AG08396 (cell line): ENCODE measurements around the gene FRYL.
"Not testable (repeated sequence)": the region's sequence is repeated elsewhere in the genome, so short reads cannot be mapped to it uniquely, and the experiment has no call there.

Experiments used
- DNase-seq: peaks from one replicate; pipeline ENCODE4 v3.0.0; 2012; ENCODE audit warnings: low spot score, mixed read lengths

Gene FRYL

DNA sequence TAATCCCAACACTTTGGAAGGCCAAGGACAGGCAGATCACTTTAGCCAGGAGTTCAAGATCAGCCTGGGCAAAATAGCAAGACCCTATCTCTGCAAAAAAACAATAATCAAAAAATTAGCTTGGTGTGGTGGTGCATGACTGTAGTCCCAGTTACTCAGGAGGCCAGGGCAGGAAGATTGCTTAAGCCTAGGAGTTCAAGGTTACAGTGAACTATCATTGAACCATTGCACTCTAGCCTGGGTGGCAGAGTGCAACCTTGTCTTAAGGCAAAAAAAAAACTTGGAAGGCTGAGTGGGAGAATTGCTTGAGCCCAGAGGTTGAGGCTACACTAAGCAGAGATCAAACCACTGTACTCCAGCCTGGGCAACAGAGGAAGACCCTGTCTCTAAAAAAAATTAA is 5.2 kb upstream of the FRYL start:
- DNase-seq: no peak

DNA sequence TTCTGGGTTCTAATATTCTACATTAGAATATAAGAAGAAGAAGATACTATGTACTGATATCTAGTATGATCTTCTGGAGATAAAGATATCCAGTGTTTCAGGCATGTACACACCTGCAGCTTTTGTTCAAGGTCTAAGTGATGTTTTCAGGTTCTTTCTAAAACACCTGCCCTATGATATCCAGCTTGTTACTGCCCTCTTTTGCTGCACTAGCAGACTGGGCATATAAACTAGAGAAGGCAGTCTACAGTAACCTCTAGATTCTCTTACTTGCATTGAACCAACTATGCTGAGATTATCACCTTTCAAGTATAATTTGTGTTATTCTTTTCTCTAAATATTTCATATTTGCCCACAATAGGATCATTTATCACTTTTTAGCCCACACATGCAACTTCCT is 1.9 kb upstream of the FRYL start:
- no peak for DNase-seq

DNA sequence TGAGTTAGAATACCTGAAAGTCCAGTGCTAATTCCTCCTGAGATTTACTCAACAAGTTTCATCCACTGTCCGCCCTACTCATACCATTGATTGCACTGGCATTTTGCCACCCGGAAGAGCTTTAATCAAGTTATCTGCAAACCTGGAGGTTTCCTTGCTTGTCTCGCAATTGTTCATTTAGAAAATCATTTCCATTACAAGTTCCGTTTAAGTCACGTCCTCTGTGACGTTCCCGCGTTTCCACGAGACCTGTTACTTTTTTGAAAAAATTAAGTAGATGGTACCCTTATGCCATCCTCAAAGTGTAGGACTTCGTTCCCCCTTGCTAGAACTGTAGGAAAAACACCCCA is 761 bp upstream of the FRYL start:
- no peak for DNase-seq

DNA sequence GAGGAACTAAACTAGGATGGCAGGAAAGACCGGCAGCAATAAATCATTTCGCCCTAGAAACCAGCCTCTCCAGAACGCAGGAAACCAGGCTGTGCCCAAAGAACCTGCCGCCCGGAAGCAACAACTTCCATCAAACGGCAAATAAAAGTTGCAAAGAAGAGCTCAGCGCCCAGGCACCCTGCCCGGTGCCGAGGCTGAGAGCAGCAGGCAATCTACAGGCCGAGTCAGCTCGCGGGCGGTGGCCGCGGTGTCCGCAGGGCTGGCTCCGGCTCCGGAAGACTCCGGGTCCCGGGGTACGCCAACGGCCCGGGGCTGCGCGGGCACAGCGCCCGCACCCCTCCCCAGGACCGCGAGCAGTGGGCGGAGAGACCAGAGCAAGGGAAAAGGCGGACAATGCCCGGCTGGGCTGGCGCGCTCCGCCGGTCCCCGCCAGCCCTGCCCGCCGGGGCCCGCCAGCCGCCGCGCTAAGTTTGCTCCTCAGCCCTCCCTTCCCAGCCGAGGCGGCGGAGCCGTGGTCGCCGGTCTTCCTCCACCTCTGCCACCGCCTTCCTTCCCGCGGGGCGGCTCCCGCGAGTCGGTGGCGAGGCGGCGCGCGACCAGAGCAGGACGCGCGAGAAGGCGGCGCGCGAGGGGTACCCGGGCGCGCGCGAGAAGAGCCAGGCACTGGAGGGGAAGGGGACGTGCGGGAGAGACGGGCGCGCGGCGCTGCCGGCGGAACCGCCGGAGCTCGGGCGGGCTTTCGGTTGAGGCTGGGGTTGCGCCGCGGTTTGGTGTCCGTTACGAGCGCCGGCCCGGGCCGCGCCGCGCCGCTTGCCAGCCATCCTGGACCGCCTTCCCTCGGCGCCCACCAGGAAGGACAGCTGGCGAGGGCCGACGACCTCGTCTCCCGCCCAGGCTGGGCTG is 733 bp downstream of the FRYL start:
- DNase-seq: peak; percentile 68

DNA sequence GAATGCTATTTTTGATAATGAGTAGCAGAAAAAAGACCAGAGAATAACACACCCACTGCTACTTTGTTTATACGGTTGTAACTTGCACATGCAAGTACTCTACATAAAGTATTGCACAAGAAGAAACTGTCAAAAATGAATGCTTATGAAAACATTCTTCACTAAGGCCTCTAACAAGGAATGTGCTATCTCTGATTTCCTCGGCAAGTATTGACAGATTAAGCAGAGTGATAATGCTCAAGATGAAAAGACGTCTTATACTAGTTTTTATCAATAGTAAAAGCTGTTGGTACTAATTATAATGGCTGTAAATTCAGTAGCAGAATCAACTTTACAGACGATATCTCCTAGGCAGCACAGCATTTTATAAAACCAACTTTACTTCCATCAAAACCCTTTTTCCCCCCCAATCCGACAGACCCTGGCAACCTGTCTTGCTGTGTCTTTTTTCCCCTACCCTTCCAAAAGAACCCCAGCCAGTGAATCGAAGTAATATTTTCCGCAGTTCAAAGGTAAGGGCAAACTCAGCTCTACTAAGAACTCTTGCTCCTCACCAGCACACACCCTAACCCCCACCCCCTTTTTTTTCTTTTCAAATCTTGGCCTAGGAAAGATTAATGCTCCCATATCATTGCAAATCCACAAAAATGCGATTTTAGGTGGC is 1.5 kb downstream of the FRYL start:
- peak; percentile 33 for DNase-seq

DNA sequence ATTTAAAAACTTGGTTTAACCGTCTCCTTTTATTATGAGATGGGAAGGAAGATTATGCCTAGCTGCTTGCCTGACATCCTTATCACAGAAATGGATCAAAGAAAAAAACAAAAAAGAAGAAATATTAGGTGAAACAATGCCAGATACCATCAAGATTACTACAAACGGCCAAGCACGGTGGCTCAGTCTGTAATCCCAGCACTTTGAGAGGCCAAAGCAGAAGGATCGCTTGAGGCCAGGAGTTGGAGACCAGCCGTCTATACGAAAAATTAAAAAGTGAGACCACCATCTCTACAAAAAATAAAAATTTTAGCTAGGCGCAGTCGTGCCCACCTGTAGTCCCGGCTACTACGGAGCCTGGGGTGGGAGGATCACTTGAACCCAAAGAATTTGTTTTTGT is 2.3 kb downstream of the FRYL start:
- DNase-seq: no peak

DNA sequence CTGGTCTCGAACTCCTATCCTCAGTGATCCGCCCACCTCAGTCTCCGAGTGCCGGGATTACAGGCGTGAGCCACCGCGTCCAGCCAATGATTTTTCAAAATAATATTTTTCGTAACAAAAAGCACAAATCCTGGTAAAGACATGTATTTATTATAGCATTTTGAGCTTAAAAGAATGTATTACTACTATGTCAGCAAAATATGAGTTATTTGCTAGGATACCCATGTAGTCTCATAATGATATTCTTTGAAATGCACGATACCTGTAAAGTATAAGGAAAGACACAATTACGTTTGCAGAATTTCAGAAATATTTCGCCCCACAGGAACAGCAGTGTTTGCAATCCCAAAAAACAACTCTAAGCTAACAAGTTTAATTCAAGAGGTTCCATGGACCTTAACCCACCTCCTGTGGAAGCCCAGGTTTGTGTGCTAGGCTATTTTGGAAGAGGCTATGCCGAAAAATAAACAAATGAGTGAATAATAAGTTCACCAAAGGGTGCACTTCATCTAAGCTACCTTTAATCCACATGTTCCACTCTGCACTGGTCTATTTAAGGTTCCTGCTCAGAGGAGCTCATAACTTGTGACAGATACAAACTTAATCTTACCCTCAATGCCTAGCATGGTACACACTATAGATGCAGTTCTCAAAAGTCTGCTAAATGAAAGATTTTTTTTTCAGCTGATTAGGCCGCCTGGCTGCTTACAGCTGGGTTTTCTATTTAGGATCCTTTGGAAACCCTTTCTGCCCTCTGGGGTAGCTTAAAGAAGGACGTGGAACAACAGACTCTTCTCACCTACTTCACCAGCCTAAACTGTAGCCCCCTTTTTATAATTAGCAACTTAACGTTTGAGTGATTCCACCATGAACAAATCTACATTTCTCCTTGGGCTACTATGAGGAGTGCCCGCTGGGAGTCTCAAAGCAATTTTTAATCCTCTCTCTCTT is 5.0 kb downstream of the FRYL start:
- no peak for DNase-seq

DNA sequence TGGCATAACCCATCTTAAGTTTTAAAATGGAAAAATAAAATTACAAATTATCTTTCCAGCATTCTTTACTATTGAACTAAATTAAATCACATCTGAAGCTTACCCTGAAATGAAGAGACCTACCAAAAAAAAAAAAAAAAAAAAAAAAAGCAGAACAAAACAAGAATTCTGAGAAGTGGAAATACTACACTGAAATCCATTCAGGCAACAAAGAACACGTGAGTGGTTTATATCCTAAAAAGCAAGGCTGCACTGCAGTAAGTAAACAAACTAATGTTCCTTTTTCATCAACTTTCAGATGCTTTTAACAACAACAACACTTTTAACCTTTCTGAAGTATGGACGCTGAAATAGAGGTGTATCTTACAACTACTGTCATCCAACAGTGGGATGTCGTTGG is 7.5 kb downstream of the FRYL start:
- no peak for DNase-seq

DNA sequence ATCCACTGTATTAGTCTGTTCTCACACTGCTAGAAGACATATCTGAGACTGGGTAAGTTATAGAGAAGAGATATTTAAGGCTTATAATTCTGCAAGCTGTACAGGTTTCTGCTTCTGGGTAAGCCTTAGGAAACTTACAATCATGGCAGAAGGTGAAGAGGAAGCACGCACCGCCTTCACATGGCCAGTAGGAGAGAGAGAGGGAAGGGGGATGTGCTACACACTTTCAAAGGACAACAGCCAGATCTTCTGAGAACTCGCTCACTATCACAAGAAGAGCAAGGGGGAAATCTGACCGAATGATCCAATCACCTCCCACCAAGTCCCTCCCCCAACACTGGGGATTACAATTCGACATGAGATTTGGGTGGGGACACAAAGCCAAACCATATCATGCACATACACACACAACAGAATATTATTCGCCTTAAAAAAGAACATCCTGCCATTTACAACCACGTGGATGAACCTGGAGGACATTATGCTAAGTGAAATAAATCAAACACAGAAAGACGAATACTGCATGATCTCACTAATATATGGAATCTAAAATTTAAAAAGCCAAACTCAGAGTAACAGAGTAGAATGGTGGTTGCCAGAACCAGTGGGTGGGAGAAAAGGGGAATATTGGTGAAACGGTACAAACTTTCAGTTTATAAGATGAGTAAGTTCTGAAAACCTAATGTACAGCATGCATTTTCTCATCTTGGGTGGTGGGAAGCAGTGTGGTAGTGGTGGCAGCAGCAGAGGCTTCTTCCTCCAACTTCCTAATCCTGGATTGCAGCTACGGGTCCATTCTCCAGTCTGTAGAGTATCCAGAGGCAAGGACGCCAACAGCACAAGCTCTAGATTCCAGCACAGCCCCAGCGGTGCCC is 12.8 kb downstream of the FRYL start:
- DNase-seq: no peak

DNA sequence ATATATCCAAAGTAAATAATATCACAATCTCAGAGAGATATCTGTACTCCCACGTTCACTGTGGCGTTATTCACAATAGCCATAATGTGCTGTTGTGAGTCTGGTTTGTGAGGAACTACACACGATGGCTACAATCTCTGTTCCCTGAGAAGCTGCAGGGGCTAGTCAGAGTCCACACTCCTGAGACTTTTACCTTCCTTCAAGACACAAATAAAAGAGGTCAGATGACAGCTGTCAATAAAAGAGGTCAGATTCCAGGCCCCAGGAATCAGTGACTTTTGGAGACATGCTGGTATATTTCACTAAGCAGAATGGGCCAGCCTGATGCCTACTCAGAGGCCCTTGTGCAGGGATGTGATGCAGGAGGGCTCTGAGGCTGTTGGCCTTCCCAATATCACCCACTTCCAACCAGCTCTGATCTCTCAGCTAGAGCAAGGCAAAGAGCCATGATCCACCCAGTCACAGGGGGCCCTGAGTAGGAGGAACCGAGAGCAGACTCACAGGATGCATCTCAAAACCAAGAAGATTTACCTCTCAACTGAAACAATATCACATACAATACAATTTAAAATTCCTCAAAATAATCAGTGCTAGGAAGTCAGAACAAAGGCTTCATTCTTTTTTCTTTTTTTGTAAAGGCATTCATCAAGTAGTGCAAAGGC is 13.8 kb downstream of the FRYL start:
- no peak for DNase-seq

DNA sequence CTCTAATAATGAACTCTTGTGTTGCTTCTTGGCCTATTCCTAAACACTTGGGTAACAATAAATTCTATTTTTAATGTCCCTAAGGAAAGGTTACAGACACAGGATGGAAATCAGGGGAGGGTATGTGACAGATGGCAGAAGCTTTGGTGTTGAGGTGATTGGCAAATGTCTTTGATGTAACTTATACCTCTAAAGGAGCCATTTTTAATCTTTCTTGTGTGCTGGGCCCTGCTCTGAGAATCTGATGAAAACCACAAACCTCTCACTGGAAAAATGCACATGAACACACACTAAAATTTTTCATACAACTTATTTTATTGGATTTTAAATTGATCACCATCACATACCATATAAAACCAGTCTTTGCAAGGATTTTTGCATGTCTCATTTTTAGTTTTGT is 17.7 kb downstream of the FRYL start:
- DNase-seq: no peak

DNA sequence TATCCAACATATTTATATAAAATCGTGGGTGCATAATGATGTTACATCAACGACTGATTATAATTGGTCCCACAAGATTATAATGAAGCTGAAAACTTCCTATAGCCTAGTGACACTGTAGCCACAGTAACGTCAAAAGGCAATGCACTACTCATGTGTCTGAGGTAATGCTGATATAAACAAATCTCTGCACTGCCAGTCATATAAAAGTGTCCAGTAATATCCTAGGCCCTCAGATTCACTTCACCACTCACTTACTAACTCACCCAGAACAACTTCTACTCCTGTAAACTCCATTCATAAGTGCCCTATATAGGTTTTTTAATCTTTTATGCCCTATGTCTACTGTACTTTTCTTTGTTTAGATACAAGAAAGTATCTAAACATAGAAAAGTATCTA is 18.8 kb downstream of the FRYL start:
- DNase-seq: no peak

DNA sequence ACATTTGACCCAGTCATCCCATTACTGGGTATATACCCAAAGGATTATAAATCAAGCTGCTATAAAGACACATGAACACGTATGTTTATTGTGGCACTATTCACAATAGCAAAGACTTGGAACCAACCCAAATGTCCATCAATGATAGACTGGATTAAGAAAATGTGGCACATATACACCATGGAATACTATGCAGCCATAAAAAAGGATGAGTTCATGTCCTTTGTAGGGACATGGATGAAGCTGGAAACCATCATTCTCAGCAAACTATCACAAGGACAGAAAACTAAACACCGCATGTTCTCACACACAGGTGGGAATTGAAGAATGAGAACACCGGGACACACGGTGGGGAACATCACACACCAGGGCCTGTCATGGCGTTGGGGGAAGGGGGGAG is 21.4 kb downstream of the FRYL start:
- not testable (repeated sequence) for DNase-seq

DNA sequence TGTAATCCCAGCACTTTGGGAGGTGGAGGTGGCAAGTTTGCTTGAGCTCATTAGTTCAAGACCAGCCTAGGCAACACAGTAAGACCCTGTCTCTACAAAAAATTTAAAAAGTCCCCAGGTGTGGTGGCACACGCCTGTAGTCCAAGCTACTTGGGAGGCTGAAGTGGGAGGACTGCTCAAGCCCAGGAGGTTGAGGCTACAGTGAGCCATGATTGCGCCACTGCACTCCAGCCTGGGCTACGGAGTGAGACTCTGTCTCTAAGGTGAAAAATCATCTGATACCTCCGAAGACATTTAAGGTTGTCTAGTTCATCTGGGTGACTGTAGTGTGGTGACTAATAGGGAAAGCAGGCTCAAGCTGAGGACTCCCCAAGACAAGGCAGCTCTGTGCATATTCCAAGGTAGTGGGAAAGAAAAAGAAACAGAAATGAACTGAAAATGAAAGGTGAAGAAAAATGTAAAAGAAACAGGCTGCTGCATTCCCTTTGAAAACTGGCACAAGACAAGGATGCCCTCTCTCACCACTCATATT is 23.3 kb downstream of the FRYL start:
- no peak for DNase-seq

DNA sequence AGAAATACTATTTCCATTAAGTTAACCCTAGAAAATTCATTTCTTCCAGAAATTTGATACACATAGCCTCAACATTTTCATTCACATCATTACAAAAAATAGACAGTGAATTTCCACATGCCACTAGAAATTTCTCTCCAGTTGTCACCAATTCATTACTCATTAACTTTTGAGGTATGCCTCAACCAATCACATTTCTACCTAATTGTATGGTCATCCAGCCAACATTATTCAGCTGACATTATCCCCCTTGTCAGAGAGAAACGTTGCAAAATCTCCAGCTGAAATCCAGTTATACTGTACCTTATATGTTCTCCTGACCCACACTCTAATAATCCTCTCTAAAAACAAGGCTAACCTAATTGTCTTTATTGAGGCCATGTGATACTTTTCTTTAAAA is 24.8 kb downstream of the FRYL start:
- DNase-seq: no peak

DNA sequence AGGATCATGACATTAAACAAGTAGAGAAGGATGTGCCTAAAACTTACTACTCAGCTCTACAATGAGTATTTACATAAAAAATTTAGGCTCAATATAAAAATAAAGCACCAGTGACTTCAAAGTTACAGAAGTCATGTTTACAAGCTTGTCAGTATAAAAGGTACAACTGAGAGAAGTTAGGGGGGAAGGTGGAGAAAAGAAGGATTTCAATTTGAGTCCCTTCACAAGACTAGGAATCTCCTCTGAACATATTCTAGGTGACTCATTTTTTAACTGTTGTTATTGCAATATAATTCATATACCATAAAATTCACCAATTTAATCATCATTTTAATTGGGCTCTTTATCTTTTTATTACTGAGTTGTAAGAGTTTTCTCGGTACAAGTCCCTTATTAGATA is 26.9 kb downstream of the FRYL start:
- DNase-seq: no peak

DNA sequence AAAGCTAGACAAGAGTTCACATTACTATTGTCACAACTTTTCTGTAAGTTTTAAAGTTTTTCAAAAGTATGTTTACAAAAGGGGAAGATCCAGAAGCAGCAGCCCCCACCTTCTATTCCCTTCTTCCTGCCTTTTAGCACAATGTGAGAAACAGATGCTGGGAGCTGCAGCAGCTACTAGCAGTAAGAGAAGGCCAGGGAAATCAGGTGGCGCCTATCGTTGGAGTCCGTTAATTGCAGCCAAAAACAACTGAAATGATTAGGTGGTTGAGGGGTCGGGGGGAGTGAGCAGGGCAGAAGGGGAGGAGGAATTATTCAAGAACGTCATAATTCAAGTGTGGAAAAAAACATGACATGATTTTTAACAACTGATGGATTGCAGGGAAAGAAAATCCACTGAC is 27.4 kb downstream of the FRYL start:
- DNase-seq: no peak

DNA sequence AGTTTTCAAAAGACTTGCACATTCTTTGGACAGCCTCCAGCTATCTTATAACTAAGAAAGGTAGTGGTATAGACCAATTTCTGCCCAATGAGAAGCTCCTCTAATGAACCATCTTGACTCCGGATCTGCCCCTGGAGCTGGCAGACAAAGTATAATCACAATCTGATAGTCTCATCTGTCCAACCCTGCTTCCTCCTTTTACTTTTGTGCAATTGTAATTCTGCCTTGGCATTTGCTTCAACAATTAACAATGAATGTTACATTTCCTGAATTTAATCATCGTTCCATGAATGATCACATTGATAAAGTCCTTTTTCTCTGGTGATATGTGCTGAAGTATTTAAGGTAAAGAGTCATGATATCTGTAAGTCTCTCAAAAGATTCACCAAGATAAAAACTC is 27.8 kb downstream of the FRYL start:
- no peak for DNase-seq

DNA sequence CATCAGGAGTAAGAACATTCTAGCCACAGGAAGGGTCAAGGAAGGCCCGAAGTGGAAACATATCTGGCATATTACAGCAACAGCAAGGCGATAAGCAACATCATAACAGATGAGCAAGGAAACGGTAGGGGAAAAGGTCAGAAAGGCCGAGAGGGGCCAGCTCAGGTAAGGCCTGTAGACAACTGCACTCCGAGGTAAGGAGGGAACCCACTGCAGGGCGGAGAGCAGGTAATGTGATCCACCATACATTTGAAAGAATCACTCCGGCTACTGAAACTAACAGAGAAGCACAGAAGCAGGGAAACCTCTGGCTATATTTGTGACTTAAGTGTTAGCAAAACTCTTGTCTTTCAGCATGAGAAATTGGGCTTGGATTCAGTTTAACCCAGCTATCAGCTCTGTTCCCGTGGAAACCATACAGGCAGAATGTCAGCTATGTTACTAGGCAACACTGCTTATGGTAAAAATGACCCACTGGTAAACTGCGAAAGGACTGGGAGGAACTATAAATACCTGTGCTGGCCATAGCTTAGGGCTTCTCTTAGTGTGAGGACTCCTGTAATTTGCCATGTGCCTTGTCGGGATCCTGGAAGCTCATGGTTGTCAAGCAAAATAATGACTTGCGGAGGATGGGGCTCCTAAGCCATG is 31.0 kb downstream of the FRYL start:
- no peak for DNase-seq

DNA sequence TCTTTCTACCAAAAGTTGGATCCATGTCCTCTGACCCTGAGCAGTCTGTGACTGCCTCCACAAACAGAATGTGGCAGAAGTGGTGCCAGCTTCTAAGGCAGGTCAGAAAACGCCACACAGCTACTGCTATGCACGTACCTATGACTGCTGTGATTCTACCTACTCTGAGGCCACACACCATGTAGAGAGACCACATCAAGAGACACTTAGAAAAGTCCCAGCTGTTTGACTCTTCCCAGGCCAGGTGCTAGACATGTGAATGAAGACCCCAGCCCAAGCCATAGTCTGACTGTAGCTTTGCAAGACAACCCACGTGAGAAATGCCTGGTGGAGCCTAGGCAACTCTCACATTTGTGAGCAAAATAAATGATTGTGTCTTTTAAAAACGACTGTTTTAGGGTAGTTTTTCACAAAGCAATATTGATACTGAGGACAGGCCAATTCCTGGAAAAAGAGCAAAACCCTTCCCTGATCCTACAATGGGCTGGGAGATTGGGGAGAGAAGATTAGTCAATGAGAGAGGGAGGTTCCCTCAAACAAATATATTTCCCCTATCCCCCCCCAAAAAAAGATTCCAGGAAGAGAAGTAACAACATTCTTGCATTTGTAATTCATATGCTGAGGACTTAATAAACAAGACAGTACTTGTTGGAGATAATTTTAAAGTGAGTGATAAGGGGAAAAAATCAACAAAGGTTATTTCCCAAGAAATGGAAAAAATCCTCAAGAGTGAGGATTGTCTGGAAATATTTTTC is 33.3 kb downstream of the FRYL start:
- no peak for DNase-seq
